Spleen (tissue), 7 donors: ENCODE results near the gene PPP3CA.

Experiments used
- POLR2A ChIP-seq, 3 donors: fragments of 450-650 bp; IDR thresholded peaks; one replicate each; pipeline ENCODE4 v1.5.1; 2017; ENCODE audit warnings: antibody characterized with exemption in 3 of 3, mild to moderate bottlenecking in 1 of 3
- TF ChIP-seq, protein P1 (sequence below), 11 experiments: fragments of 200-600 bp in 7 of 11; fragments of 450-650 bp in 4 of 11; sonication (generic) in 4 of 11; IDR thresholded peaks in 8 of 11; conservative IDR thresholded peaks in 3 of 11; 1 replicate in 7 of 11; 2 replicates in 4 of 11; pipeline versions ENCODE4 v1.4.0 to v1.8.0; 2016 to 2021; ENCODE audit warnings: antibody characterized with exemption in 11 of 11, inconsistent platforms in 4 of 11, mild to moderate bottlenecking in 1 of 11
- donor health status: DM: no; HTN: no; CAD: no; lungs with moderate emphysema.
- donor health status: DM: no; HTN: no; CAD: no.
- donor health status: DM: no; HTN: no; CAD: no.

- TF ChIP-seq, protein P1, sequence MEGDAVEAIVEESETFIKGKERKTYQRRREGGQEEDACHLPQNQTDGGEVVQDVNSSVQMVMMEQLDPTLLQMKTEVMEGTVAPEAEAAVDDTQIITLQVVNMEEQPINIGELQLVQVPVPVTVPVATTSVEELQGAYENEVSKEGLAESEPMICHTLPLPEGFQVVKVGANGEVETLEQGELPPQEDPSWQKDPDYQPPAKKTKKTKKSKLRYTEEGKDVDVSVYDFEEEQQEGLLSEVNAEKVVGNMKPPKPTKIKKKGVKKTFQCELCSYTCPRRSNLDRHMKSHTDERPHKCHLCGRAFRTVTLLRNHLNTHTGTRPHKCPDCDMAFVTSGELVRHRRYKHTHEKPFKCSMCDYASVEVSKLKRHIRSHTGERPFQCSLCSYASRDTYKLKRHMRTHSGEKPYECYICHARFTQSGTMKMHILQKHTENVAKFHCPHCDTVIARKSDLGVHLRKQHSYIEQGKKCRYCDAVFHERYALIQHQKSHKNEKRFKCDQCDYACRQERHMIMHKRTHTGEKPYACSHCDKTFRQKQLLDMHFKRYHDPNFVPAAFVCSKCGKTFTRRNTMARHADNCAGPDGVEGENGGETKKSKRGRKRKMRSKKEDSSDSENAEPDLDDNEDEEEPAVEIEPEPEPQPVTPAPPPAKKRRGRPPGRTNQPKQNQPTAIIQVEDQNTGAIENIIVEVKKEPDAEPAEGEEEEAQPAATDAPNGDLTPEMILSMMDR (IDR thresholded peaks at IDR 0.05 in 8 of 11, conservative IDR thresholded peaks at IDR 0.05 in 3 of 11) = no peak
- no peak for TF ChIP-seq POLR2A (IDR thresholded peaks at IDR 0.05)
These were observed 141.4 kb downstream of the PPP3CA start for GRCh38 chr4:101205916-101206315.
